KMS-11 (cell line): ENCODE measurements around the gene ALDH1L2.

Experiments used
- H2AFZ ChIP-seq: fragments of 200-600 bp; sonication (generic); 2 replicates; pipeline ENCODE4 v1.6.1; 2016; ENCODE audit warnings: antibody characterized with exemption, mixed run types, low read depth
- H3K27ac ChIP-seq: fragments of 200-600 bp; sonication (generic); 2 replicates; pipeline ENCODE4 v1.6.1; 2016; ENCODE audit warnings: mild to moderate bottlenecking, mixed run types
- H3K27me3 ChIP-seq: fragments of 200-600 bp; sonication (generic); 2 replicates; pipeline ENCODE4 v1.6.1; 2017; ENCODE audit warnings: mild to moderate bottlenecking, low read depth, mixed run types, moderate library complexity; ENCODE audit not compliant: insufficient read depth
- H3K36me3 ChIP-seq: fragments of 200-600 bp; sonication (generic); 2 replicates; pipeline ENCODE4 v1.6.1; 2017; ENCODE audit warnings: mild to moderate bottlenecking, mixed run types; ENCODE audit not compliant: insufficient read depth
- H3K4me1 ChIP-seq: fragments of 200-600 bp; sonication (generic); 2 replicates; pipeline ENCODE4 v1.6.1; 2016; ENCODE audit warnings: mild to moderate bottlenecking, low read depth, mixed run types; ENCODE audit not compliant: poor library complexity, severe bottlenecking
- H3K4me2 ChIP-seq: fragments of 200-600 bp; sonication (generic); 2 replicates; pipeline ENCODE4 v1.7.0; 2016; ENCODE audit warnings: mild to moderate bottlenecking, mixed run types
- H3K4me3 ChIP-seq: fragments of 200-600 bp; sonication (generic); IDR thresholded peaks from 2 replicates; pipeline ENCODE4 v1.6.1; 2017; ENCODE audit warnings: low read depth, low read length, mixed read lengths; ENCODE audit not compliant: insufficient read depth
- H3K79me2 ChIP-seq: fragments of 200-600 bp; sonication (generic); 2 replicates; pipeline ENCODE4 v1.6.1; 2016; ENCODE audit warnings: low read depth, mixed run types; ENCODE audit not compliant: insufficient read depth
- H3K9ac ChIP-seq: fragments of 200-600 bp; sonication (generic); 2 replicates; pipeline ENCODE4 v1.6.1; 2016; ENCODE audit warnings: mild to moderate bottlenecking, mixed run types
- H4K20me1 ChIP-seq: fragments of 200-600 bp; sonication (generic); 2 replicates; pipeline ENCODE4 v1.6.1; 2016; ENCODE audit warnings: mild to moderate bottlenecking, mixed run types; ENCODE audit not compliant: insufficient read depth
- CTCF ChIP-seq: fragments of 200-600 bp; sonication (generic); conservative IDR thresholded peaks from 2 replicates; pipeline ENCODE4 v1.6.1; 2017; ENCODE audit warnings: low read depth, mild to moderate bottlenecking, antibody characterized with exemption, low read length, moderate library complexity, mixed read lengths

Gene ALDH1L2

GRCh38 chr12:105024928-105025327, 59.3 kb downstream of the ALDH1L2 start:
- Histone ChIP-seq H3K27me3 (no peaks in the 10 kb centered on the region), H2AFZ (no peak overlapping the region), H3K4me2 (no peak overlapping the region), H3K36me3 (no peaks in the 10 kb centered on the region), H3K79me2 (no peaks in the 10 kb centered on the region), H3K27ac (no peak overlapping the region), H3K4me1 (peaks cover 3% of the 10 kb centered on the region), H3K4me3 (no peak overlapping the region), H3K9ac (no peak overlapping the region), H4K20me1 (no peaks in the 10 kb centered on the region)
- TF ChIP-seq CTCF: no peak

- H4K20me1 ChIP-seq: no peaks in the 10 kb centered on the region
- no peaks in the 10 kb centered on the region for H3K27me3 ChIP-seq
- H3K9ac ChIP-seq: no peak overlapping the region
- H3K36me3 ChIP-seq: no peaks in the 10 kb centered on the region
- H2AFZ ChIP-seq: no peak overlapping the region
- TF ChIP-seq CTCF: no peak
- no peak overlapping the region for H3K4me3 ChIP-seq
- H3K79me2 ChIP-seq: no peaks in the 10 kb centered on the region
- no peaks in the 10 kb centered on the region for H3K4me1 ChIP-seq
- H3K27ac ChIP-seq: no peak overlapping the region
- no peak overlapping the region for H3K4me2 ChIP-seq
These were observed 63.9 kb downstream of the ALDH1L2 start for GRCh38 chr12:105020241-105020962.

GRCh38 chr12:105018776-105019175, 65.5 kb downstream of the ALDH1L2 start:
- no peak for TF ChIP-seq CTCF
- no peak overlapping the region for H3K4me3 ChIP-seq
- no peak overlapping the region for H3K27ac ChIP-seq
- H3K79me2 ChIP-seq: no peaks in the 10 kb centered on the region
- no peaks in the 10 kb centered on the region for H3K4me1 ChIP-seq
- H3K4me2 ChIP-seq: no peak overlapping the region
- H2AFZ ChIP-seq: no peak overlapping the region
- H3K27me3 ChIP-seq: no peaks in the 10 kb centered on the region
- H4K20me1 ChIP-seq: no peaks in the 10 kb centered on the region
- H3K36me3 ChIP-seq: no peaks in the 10 kb centered on the region
- H3K9ac ChIP-seq: no peak overlapping the region

DNA sequence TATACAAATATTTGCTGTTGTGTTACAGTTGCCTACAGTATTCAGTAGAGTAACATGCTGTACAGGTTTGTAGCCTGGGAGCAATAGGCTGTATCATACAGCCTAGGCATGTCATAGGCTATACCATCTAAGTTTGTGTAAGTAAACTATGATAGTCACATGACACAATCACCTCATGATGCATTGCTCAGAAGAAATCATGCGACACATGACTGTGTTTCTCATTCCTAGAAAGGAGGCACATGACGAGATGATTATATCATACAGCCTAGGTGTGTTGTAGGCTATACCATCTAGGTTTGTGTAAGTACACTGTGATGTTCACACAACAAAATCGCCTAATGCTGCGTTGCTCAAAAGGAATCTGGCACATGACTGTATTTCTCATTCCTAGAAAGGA, 66.2 kb downstream of the ALDH1L2 start:
- Histone ChIP-seq H3K79me2 (no peaks in the 10 kb centered on the region), H4K20me1 (no peaks in the 10 kb centered on the region), H3K9ac (no peak overlapping the region), H3K36me3 (no peaks in the 10 kb centered on the region), H3K4me3 (no peak overlapping the region), H3K27ac (no peak overlapping the region), H3K27me3 (no peaks in the 10 kb centered on the region), H2AFZ (no peak overlapping the region), H3K4me1 (no peaks in the 10 kb centered on the region), H3K4me2 (no peak overlapping the region)
- no peak for TF ChIP-seq CTCF
